Gastroesophageal sphincter (tissue), 3 donors: Measurements from ENCODE around the gene IL34.

Source experiments
- CTCF ChIP-seq, 4 experiments: fragments of 200-600 bp in 2 of 4; fragments of 450-650 bp in 2 of 4; sonication (generic) in 1 of 4; IDR thresholded peaks; one replicate each; pipeline ENCODE4 v1.5.1; 2017 to 2019; ENCODE audit warnings: antibody characterized with exemption in 4 of 4, mild to moderate bottlenecking in 2 of 4, moderate library complexity in 2 of 4
- EP300 ChIP-seq: sonication (generic); formaldehyde crosslinking; IDR thresholded peaks from one replicate; pipeline ENCODE4 v1.6.1; 2017; ENCODE audit warnings: antibody characterized with exemption, mild to moderate bottlenecking
- POLR2A ChIP-seq, 2 donors: fragments of 450-650 bp; IDR thresholded peaks; one replicate each; pipeline ENCODE4 v1.6.1; 2017; ENCODE audit warnings: antibody characterized with exemption in 2 of 2, mild to moderate bottlenecking in 2 of 2, moderate library complexity in 1 of 2

DNA sequence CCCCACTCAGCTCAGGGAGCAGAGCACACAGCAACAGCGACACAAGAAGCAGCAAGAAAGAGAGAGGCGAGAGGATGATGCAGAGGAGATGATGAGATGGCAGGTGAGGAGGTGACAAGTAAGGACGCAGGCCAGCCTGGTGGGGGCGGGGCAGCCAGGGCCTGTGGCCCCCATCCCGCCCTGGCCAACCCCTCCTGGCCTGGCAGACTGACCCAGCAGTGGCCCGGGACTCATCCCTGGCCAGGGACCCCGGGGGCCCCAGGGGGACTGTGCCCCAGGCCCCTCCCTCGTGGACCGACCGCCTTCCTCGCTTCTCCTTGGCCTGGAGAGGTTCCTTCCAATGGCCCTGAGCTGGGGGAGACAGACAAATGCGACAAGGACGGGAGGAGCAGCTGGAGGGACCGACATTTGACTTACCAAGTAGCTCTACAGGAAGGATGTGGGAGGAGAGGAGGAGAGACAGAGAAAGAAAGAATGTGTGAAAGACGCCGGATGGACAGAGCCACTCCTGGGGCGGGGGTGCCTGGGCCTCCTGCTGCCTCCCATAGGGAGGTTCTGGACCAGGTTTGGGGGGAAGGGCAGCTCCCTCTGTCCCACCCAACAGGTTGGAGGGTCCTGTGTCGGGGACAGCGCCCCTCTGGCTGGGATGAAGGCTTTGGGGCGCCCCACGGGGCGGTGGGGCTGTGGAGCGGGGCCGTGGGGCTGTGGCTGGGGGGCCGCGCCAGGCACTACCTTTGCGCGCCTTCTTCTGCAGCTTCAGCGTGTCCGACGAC is 32.7 kb downstream of the IL34 start:
- TF ChIP-seq CTCF (IDR thresholded peaks at IDR 0.05) (no peak), POLR2A (IDR thresholded peaks at IDR 0.05) (no peak), EP300 (no peak)
